Colonic mucosa (tissue), 4 donors: ENCODE results near the gene WNT9A. TPM values are rescaled to one million over a fixed set of nuclear protein-coding genes. Genes with fewer than 3 reads are reported as not detected.

ENCODE experiments used
- DNase-seq: peaks from one replicate; pipeline ENCODE4 v3.0.0-alpha.2; 2020
- H3K27ac ChIP-seq: fragments of 200-600 bp; one replicate; pipeline ENCODE4 v1.8.0; 2021
- H3K27me3 ChIP-seq: fragments of 200-600 bp; one replicate; pipeline ENCODE4 v1.8.0; 2021
- H3K36me3 ChIP-seq: fragments of 200-600 bp; one replicate; pipeline ENCODE4 v1.8.0; 2021
- H3K4me1 ChIP-seq: fragments of 200-600 bp; one replicate; pipeline ENCODE4 v1.8.0; 2021; ENCODE audit warnings: mild to moderate bottlenecking
- H3K4me3 ChIP-seq: fragments of 200-600 bp; one replicate; pipeline ENCODE4 v1.8.0; 2021
- H3K9ac ChIP-seq, 2 donors: one replicate each; pipeline ENCODE4 v1.7.0; 2013; ENCODE audit warnings: control low read depth in 2 of 2, low read depth in 2 of 2, low read length in 2 of 2
- H3K9me3 ChIP-seq: fragments of 200-600 bp; one replicate; pipeline ENCODE4 v1.8.0; 2021
- intact Hi-C: fragments of 100-400 bp; cut with DNase I; formaldehyde crosslinking; loops from one replicate; pipeline ENCODE4 v1.14.1; 2022
- total RNA-seq, 2 donors: library from RNA; stranded (reverse); fragmentation: NEBNext Ultra II Directional in 1 of 2; extraction: Animal tissue kit (Norgen Biotek cat#: 25700) in 1 of 2; gene quantifications; one replicate each; pipeline ENCODE4 v1.2.1, GENCODE V29; 2021
- TF ChIP-seq, protein P1 (sequence below): fragments of 200-600 bp; IDR thresholded peaks from one replicate; pipeline ENCODE4 v1.8.0; 2022; ENCODE audit warnings: antibody characterized with exemption, mild to moderate bottlenecking
- donor health status: healthy.
- donor health status: DM: no; HTN: no; CAD: no.
- donor health status: DM: no; HTN: no; CAD: no.

The WNT9A gene
- total RNA-seq, 2 donors from 2014 or later = 2.6 to 3.3 TPM

DNA sequence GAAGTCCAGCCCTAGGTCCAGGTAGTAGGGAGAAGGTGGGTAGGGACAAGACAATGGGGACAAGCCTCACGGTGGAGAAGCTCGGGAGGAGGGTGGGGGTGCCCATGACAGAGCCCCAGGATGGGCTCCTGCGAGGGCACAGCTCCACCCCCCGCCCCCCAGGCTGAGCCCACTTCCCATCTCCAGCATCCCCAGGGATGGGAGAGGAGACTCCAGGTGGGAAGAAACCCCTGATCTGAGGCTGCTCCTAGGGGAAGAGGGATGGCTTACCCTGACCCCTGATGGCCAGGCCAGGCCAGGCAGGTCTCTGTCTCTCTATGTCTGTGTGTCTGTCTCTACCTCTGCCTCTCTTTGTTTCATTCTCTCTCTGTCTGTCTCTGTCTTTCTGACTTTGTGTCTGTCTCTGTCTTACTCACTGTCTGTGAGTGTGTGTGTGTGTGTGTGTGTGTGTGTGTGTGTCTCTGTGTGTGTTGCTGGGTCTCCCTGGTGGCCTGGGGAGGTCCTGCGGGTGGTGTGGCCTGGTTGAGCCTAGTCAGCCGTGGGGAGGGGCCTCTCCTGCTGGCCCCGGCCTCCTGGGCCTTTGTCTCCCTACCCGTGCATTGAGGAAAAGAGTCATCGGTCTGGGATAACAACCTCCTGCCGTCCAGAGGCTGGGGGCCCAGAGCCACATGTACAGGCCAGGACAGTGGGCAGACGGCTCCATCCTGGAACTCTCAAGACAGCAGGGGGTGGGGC, 45.7 kb downstream of the WNT9A start:
- Histone ChIP-seq H3K27me3 (no peaks in the 10 kb centered on the region), H3K9ac (no peak overlapping the region), H3K27ac (no peak overlapping the region), H3K9me3 (no peaks in the 10 kb centered on the region), H3K4me3 (no peak overlapping the region), H3K36me3 (no peaks in the 10 kb centered on the region), H3K4me1 (no peaks in the 10 kb centered on the region)
- TF ChIP-seq, protein P1, sequence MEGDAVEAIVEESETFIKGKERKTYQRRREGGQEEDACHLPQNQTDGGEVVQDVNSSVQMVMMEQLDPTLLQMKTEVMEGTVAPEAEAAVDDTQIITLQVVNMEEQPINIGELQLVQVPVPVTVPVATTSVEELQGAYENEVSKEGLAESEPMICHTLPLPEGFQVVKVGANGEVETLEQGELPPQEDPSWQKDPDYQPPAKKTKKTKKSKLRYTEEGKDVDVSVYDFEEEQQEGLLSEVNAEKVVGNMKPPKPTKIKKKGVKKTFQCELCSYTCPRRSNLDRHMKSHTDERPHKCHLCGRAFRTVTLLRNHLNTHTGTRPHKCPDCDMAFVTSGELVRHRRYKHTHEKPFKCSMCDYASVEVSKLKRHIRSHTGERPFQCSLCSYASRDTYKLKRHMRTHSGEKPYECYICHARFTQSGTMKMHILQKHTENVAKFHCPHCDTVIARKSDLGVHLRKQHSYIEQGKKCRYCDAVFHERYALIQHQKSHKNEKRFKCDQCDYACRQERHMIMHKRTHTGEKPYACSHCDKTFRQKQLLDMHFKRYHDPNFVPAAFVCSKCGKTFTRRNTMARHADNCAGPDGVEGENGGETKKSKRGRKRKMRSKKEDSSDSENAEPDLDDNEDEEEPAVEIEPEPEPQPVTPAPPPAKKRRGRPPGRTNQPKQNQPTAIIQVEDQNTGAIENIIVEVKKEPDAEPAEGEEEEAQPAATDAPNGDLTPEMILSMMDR = no peak
- intact Hi-C loops = no loop called here
- DNase-seq = no peak

DNA sequence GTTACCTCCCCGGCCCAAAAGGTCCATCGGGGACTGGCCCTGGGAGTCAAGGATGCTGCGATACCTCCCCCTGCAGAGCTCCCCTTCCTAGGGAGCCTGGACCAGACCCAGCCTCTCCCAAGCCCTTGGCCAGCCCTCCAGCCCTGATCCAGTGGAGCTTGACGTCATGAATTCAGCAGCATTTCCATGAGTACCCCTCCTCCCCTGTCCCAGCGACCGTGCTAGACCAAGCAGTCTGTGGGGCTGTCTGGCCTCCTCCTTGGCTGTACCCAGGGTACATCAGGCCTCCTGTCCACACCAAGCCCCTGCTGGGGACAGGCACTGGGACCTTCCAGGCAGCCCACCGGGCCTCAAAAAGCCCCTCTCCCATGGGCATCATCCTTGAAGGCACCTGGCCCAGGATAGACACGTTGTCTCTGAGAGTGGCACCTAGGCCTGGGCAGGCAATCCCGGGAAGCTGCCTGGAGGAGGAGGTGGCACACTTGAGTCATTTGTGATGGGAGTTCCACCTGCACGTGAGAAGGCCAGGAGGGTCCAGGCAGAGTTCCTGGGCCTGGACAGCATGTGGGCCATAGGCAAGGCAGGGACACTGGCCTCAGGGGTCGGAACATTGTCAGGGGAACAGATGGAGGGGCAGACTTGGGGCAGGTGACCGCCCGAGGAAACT, 46.4 kb downstream of the WNT9A start:
- Histone ChIP-seq H3K9ac (no peak overlapping the region), H3K36me3 (no peaks in the 10 kb centered on the region), H3K27ac (no peak overlapping the region), H3K27me3 (no peaks in the 10 kb centered on the region), H3K4me3 (no peak overlapping the region), H3K9me3 (no peaks in the 10 kb centered on the region), H3K4me1 (no peaks in the 10 kb centered on the region)
- intact Hi-C loops = no loop called here
- TF ChIP-seq, protein P1 = no peak
- no peak for DNase-seq

DNA sequence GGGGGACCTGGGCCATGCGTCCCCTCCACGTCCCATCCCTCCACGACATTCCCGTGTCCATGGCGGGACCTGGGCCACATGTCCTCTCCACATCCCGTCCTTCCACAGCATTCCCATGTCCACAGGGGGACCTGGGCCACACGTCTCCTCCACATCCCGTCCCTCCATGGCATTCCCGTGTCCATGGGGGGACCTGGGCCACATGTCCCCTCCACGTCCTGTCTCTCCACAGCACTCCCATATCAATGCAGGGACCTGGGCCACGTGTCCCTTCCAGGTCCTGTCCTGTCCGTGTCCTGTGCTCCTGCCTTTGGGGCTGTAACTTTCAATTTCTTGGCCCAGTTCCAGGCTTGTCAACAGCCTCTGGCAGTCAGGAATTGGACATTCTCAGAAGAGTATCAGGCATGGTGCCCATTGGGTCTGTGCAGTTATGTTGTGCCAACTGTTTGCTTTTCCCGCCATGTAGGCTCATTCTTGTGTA, 47.1 kb downstream of the WNT9A start:
- Histone ChIP-seq H3K36me3 (no peaks in the 10 kb centered on the region), H3K4me3 (no peak overlapping the region), H3K9ac (no peak overlapping the region), H3K27ac (no peak overlapping the region), H3K27me3 (no peaks in the 10 kb centered on the region), H3K4me1 (no peaks in the 10 kb centered on the region), H3K9me3 (no peaks in the 10 kb centered on the region)
- TF ChIP-seq, protein P1 = no peak
- no peak for DNase-seq
- intact Hi-C loops = no loop called here

DNA sequence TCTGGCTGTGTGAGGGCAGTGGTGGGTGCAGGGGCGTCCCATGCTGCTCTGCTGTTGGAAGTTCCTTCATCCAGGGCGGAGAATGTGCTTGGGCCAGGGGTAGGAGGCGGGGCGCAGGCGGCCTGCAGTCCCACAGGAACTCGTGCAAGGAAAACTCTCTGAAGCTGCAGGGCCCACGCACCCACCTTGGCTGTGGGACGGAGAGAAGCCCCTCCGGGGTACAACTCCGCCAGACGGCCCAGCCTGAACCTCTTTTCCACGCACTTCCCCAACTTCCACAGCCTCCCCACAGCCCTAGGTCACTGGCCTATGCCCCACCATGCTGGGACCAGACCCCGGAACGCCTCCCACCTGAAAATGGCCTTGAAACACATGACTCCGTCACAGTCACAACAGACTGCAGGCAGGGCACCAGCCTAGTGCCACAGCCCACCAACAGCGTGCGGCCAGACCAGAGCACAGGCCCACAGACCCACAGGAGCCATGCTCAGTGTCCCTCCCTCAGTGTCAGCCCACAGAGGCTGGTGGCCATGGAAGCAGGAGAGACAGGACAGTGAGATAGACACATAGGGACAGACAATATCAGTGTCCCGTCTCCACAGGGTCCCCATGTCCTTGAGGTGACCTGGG, 47.8 kb downstream of the WNT9A start:
- intact Hi-C loops = no loop called here
- H3K4me1 ChIP-seq = no peaks in the 10 kb centered on the region
- DNase-seq = no peak
- H3K9ac ChIP-seq = no peak overlapping the region
- H3K36me3 ChIP-seq = no peaks in the 10 kb centered on the region
- TF ChIP-seq, protein P1 = no peak
- H3K27ac ChIP-seq = no peak overlapping the region
- no peaks in the 10 kb centered on the region for H3K9me3 ChIP-seq
- no peaks in the 10 kb centered on the region for H3K27me3 ChIP-seq
- H3K4me3 ChIP-seq = no peak overlapping the region

DNA sequence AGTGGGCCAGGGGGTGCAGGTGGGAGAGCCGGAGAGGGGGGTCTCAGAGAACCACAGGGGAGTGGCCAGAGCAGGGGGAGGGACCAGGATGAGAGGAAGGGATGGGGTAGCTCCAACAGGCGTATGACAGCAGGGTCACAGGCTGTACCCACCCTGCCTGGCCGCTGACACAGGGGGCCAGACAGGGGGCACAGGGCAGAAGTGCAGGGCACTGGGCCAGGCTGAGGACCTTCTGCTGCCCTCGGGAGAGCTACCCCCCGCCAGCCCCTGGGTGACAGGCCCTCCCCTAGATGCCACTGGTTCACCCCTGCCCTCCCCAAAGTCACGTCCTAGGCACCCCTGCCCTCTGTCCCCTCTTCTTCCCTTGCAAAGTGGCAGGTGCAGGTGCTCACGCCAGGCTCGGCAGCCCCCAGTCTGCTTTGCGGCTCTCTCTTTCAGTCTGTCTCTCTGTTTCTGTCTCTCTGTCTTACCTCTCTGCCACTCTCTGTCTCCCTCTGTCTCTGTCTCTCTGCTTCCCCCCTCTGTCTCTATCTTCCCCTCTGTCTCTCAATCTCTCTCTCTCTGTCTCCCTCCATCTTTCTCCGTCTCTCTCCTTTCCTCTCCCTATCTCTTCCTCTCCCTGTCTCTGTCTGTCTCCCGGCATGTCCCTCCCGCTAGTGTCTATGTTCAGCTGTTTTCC, 48.5 kb downstream of the WNT9A start:
- H3K9me3 ChIP-seq = no peaks in the 10 kb centered on the region
- H3K9ac ChIP-seq = no peak overlapping the region
- H3K27me3 ChIP-seq = no peaks in the 10 kb centered on the region
- no peak for DNase-seq
- H3K4me1 ChIP-seq = no peaks in the 10 kb centered on the region
- no peaks in the 10 kb centered on the region for H3K36me3 ChIP-seq
- intact Hi-C loops = no loop called here
- H3K4me3 ChIP-seq = no peak overlapping the region
- H3K27ac ChIP-seq = no peak overlapping the region
- TF ChIP-seq, protein P1 = no peak
